Skeletal muscle tissue (tissue), 4 donors: Measurements from ENCODE around the gene GBX2. TPM values are rescaled to one million over a fixed set of nuclear protein-coding genes. Genes with fewer than 3 reads are reported as not detected.

Experiments
- H3K27ac ChIP-seq: one replicate; pipeline ENCODE4 v1.7.0; 2013; ENCODE audit warnings: mild to moderate bottlenecking, low read depth, low read length, inconsistent platforms
- H3K27me3 ChIP-seq, 3 donors: one replicate each; pipeline ENCODE4 v1.7.0; 2013; ENCODE audit warnings: low read length in 3 of 3; ENCODE audit not compliant: control insufficient read depth in 3 of 3, insufficient read depth in 3 of 3
- H3K36me3 ChIP-seq, 3 donors: one replicate each; pipeline ENCODE4 v1.7.0; 2013; ENCODE audit warnings: low read length in 3 of 3; ENCODE audit not compliant: control insufficient read depth in 3 of 3, insufficient read depth in 3 of 3
- H3K4me1 ChIP-seq, 3 donors: one replicate each; pipeline ENCODE4 v1.7.0; 2013; ENCODE audit warnings: low read length in 3 of 3, mild to moderate bottlenecking in 3 of 3; ENCODE audit not compliant: control insufficient read depth in 3 of 3, insufficient read depth in 3 of 3
- H3K4me3 ChIP-seq, 3 donors: one replicate each; pipeline ENCODE4 v1.7.0; 2013; ENCODE audit warnings: low read length in 3 of 3
- H3K9ac ChIP-seq, 3 donors: one replicate each; pipeline ENCODE4 v1.7.0; 2013; ENCODE audit warnings: low read length in 3 of 3, mild to moderate bottlenecking in 3 of 3, moderate library complexity in 2 of 3, low read depth in 1 of 3
- H3K9me3 ChIP-seq, 3 donors: one replicate each; pipeline ENCODE4 v1.7.0; 2013; ENCODE audit warnings: low read length in 3 of 3; ENCODE audit not compliant: control insufficient read depth in 3 of 3
- total RNA-seq: library from RNA; depleted of rRNA; stranded (reverse); fragments of >200 nt; gene quantifications from one replicate; pipeline ENCODE4 v1.2.3, GENCODE V29; 2014
- donor health status: Osteomylitis.

Gene GBX2
- total RNA-seq, 1 donor from 2014 or later = not detected

GRCh38 chr2:236209535-236209934, 41.3 kb upstream of the GBX2 start:
- Histone ChIP-seq H3K9me3 (peaks cover 0 to 7% (median 6%) of the 10 kb centered on the region in 3 donors), H3K36me3 (no peaks in the 10 kb centered on the region), H3K27me3 (peaks cover 0 to 3% (median 3%) of the 10 kb centered on the region in 3 donors), H3K9ac (no peak overlapping the region), H3K4me1 (peaks cover 8 to 18% (median 14%) of the 10 kb centered on the region in 3 donors), H3K27ac (no peak overlapping the region), H3K4me3 (no peak overlapping the region)

GRCh38 chr2:236208019-236208926, 40.1 kb upstream of the GBX2 start:
- Histone ChIP-seq H3K27ac (no peak overlapping the region), H3K36me3 (no peaks in the 10 kb centered on the region), H3K27me3 (peaks cover 0 to 3% (median 0%) of the 10 kb centered on the region in 3 donors), H3K9me3 (peaks cover 0 to 7% (median 6%) of the 10 kb centered on the region in 3 donors), H3K4me3 (no peak overlapping the region), H3K9ac (no peak overlapping the region), H3K4me1 (peaks cover 8 to 18% (median 14%) of the 10 kb centered on the region in 3 donors)

- no peak overlapping the region for H3K27ac ChIP-seq
- H3K9ac ChIP-seq = no peak overlapping the region
- H3K4me1 ChIP-seq = peaks cover 8 to 18% (median 14%) of the 10 kb centered on the region in 3 donors
- peaks cover 0 to 6% (median 0%) of the 10 kb centered on the region in 3 donors for H3K27me3 ChIP-seq
- no peaks in the 10 kb centered on the region for H3K36me3 ChIP-seq
- peaks cover 0 to 7% (median 6%) of the 10 kb centered on the region in 3 donors for H3K9me3 ChIP-seq
- no peak overlapping the region for H3K4me3 ChIP-seq
Measured at GRCh38 chr2:236207472-236207871, 39.3 kb upstream of the GBX2 start.

GRCh38 chr2:236205867-236206645, 37.9 kb upstream of the GBX2 start:
- Histone ChIP-seq H3K4me3 (no peak overlapping the region), H3K27ac (no peak overlapping the region), H3K4me1 (peaks cover 8 to 14% (median 8%) of the 10 kb centered on the region in 3 donors), H3K9ac (no peak overlapping the region), H3K9me3 (peaks cover 0 to 7% (median 6%) of the 10 kb centered on the region in 3 donors), H3K27me3 (peaks cover 0 to 3% (median 0%) of the 10 kb centered on the region in 3 donors), H3K36me3 (no peaks in the 10 kb centered on the region)

- H3K27ac ChIP-seq = no peak overlapping the region
- peaks cover 0 to 3% (median 0%) of the 10 kb centered on the region in 3 donors for H3K4me1 ChIP-seq
- H3K27me3 ChIP-seq = peaks cover 0 to 3% (median 0%) of the 10 kb centered on the region in 3 donors
- H3K9ac ChIP-seq = no peak overlapping the region
- H3K4me3 ChIP-seq = no peak overlapping the region
- H3K36me3 ChIP-seq = no peaks in the 10 kb centered on the region
- H3K9me3 ChIP-seq = peaks cover 0 to 7% (median 6%) of the 10 kb centered on the region in 3 donors
Measured at GRCh38 chr2:236204953-236205352, 36.8 kb upstream of the GBX2 start.

- H3K27me3 ChIP-seq = peaks cover 0 to 3% (median 0%) of the 10 kb centered on the region in 3 donors
- H3K4me3 ChIP-seq = no peak overlapping the region
- H3K4me1 ChIP-seq = no peaks in the 10 kb centered on the region
- H3K9ac ChIP-seq = no peak overlapping the region
- no peak overlapping the region for H3K27ac ChIP-seq
- H3K36me3 ChIP-seq = no peaks in the 10 kb centered on the region
- peaks cover 0 to 2% (median 0%) of the 10 kb centered on the region in 3 donors for H3K9me3 ChIP-seq
Measured at GRCh38 chr2:236200378-236200777, 32.2 kb upstream of the GBX2 start.

GRCh38 chr2:236196366-236196765, 28.2 kb upstream of the GBX2 start:
- Histone ChIP-seq H3K9me3 (no peaks in the 10 kb centered on the region), H3K9ac (no peak overlapping the region), H3K27me3 (no peaks in the 10 kb centered on the region), H3K27ac (no peak overlapping the region), H3K36me3 (peaks cover 2 to 4% (median 4%) of the 10 kb centered on the region in 3 donors), H3K4me3 (no peak overlapping the region), H3K4me1 (no peaks in the 10 kb centered on the region)

GRCh38 chr2:236195726-236196125, 27.5 kb upstream of the GBX2 start:
- H3K27me3 ChIP-seq = no peaks in the 10 kb centered on the region
- H3K9ac ChIP-seq = no peak overlapping the region
- no peak overlapping the region for H3K4me3 ChIP-seq
- H3K4me1 ChIP-seq = no peaks in the 10 kb centered on the region
- H3K27ac ChIP-seq = no peak overlapping the region
- H3K36me3 ChIP-seq = peaks cover 2 to 4% (median 4%) of the 10 kb centered on the region in 3 donors
- no peaks in the 10 kb centered on the region for H3K9me3 ChIP-seq

- H3K27me3 ChIP-seq = no peaks in the 10 kb centered on the region
- H3K36me3 ChIP-seq = peaks cover 2 to 4% (median 4%) of the 10 kb centered on the region in 3 donors
- H3K9me3 ChIP-seq = no peaks in the 10 kb centered on the region
- no peak overlapping the region for H3K9ac ChIP-seq
- H3K27ac ChIP-seq = no peak overlapping the region
- no peak overlapping the region for H3K4me3 ChIP-seq
- no peaks in the 10 kb centered on the region for H3K4me1 ChIP-seq
Measured at GRCh38 chr2:236194786-236195185, 26.6 kb upstream of the GBX2 start.
